HK-2 (cell line): ENCODE measurements around the gene ITGAE.
"Not testable (repeated sequence)": the region's sequence is repeated elsewhere in the genome, so short reads cannot be mapped to it uniquely, and the experiment has no call there.

Experiments
- DNase-seq: peaks from one replicate; pipeline ENCODE4 v3.0.0-alpha.2; 2018; ENCODE audit not compliant: unreplicated experiment

Gene ITGAE

GRCh38 chr17:3729881-3730280 lies 71.1 kb downstream of the ITGAE start:
- DNase-seq, result no peak

GRCh38 chr17:3728099-3728498 lies 72.9 kb downstream of the ITGAE start:
- DNase-seq, result not testable (repeated sequence)

- DNase-seq, result no peak
Measured at GRCh38 chr17:3727041-3727440, 73.9 kb downstream of the ITGAE start.

GRCh38 chr17:3724378-3725077 lies 76.5 kb downstream of the ITGAE start:
- DNase-seq, result peak; percentile 43

- peak; percentile 93 for DNase-seq
Measured at GRCh38 chr17:3723556-3724377, 77.2 kb downstream of the ITGAE start, which contains the start of gene HASPIN. Gene HASPIN, plus strand, starts transcription at chr17:3723903. Its CDS starts 33 bp downstream, at chr17:3723936.

- no peak for DNase-seq
Measured at GRCh38 chr17:3723188-3723555, 77.8 kb downstream of the ITGAE start.

GRCh38 chr17:3722716-3723115 lies 78.3 kb downstream of the ITGAE start:
- DNase-seq, result no peak

- no peak for DNase-seq
Measured at GRCh38 chr17:3719265-3719664, 81.7 kb downstream of the ITGAE start.

- DNase-seq, result no peak
Measured at GRCh38 chr17:3718201-3718600, 82.8 kb downstream of the ITGAE start.

GRCh38 chr17:3715296-3715695 lies 85.7 kb downstream of the ITGAE start:
- no peak for DNase-seq

GRCh38 chr17:3712811-3713463 lies 88.1 kb downstream of the ITGAE start:
- no peak for DNase-seq

GRCh38 chr17:3710951-3711383 lies 90.0 kb downstream of the ITGAE start:
- DNase-seq, result no peak

- DNase-seq, result no peak
Measured at GRCh38 chr17:3708366-3708765, 92.6 kb downstream of the ITGAE start.

GRCh38 chr17:3705718-3705984 lies 95.3 kb downstream of the ITGAE start:
- not testable (repeated sequence) for DNase-seq

- DNase-seq, result no peak
Measured at GRCh38 chr17:3704931-3705717, 95.9 kb downstream of the ITGAE start.

GRCh38 chr17:3702041-3702539 lies 98.9 kb downstream of the ITGAE start:
- DNase-seq, result not testable (repeated sequence)

GRCh38 chr17:3699951-3700350 lies 101.0 kb downstream of the ITGAE start:
- no peak for DNase-seq

- no peak for DNase-seq
Measured at GRCh38 chr17:3698139-3698538, 102.8 kb downstream of the ITGAE start.

GRCh38 chr17:3697103-3697476 lies 103.9 kb downstream of the ITGAE start:
- DNase-seq, result no peak

- DNase-seq, result peak; percentile 37
Measured at GRCh38 chr17:3695723-3696411, 105.1 kb downstream of the ITGAE start, which contains the start of gene P2RX5. Gene P2RX5, minus strand, starts transcription at chr17:3696155. Its CDS starts 150 bp downstream, at chr17:3696005.

GRCh38 chr17:3695129-3695722 lies 105.8 kb downstream of the ITGAE start:
- peak; percentile 59 for DNase-seq
